Measurements from ENCODE around the gene ARPC5. TPM values are rescaled to one million over a fixed set of nuclear protein-coding genes. Genes with fewer than 3 reads are reported as not detected.

Gene ARPC5
- total and polyA plus RNA-seq, 10 of the 15 experiments (the other 5 are each of a cell fraction or from before 2014, with no cell fraction given): 238 to 784 (median 309) TPM

DNA sequence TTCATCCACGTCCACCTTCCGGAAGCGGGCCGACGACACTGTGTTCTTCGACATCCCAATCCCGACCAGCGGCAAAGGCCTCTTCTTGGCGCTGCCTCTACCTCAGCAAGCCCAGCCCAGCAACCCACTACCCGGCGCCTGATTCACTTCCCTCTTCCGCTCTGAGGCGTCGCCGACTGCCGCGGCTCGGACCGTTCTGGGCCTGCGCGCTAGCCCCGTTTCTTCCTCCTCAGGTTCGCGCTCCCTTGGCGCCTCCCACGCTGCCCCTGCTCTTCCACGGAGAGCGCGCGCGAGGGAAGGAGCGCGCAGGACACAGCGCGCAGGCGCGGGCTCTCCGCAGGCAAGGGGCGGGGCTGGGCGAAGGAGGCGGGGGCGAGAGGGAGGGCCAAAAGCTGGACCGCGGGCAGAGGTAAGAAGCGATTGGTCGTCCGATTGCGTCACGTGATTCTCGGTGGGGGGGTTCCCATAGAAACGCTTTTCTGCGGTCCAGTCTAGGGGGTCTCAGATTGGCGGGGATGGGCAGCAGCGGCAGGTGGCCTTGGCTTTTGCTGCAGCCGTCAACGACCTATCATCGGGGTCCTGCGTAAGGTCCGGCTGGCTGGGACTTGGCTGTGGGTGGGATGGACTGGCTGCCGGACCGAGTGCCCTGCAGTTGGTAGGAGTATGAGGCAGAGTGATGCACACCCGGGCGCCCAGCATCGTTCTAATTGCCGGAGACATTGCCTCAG lies at the start of gene ARPC5 (continued):
- TF ChIP-seq ZNF274 (IDR thresholded peaks at IDR 0.05; ENCODE audit: insufficient read depth, insufficient read length) (no peak), ZNF207 (IDR thresholded peaks at IDR 0.05; ENCODE audit: borderline replicate concordance) (no peak), EZH2 (IDR thresholded peaks at IDR 0.05; ENCODE audit: borderline replicate concordance, control insufficient read depth, low read depth, low read length) (no peak), RELA (IDR thresholded peaks at IDR 0.05; ENCODE audit: borderline replicate concordance, partially characterized antibody) (peak; percentile 40), CHD1 (IDR thresholded peaks at IDR 0.05; ENCODE audit: low read depth, low read length) (no peak), SMAD5 (IDR thresholded peaks at IDR 0.05; ENCODE audit: low read depth) (peak; percentile 77), SMC3 (IDR thresholded peaks at IDR 0.05; ENCODE audit: borderline replicate concordance, low read length) (no peak), CBFB (IDR thresholded peaks at IDR 0.05; ENCODE audit: low read depth) (peak; percentile 58; the same call in 1 of the 2 replicates), MEF2B (IDR thresholded peaks at IDR 0.05; ENCODE audit: partially characterized antibody, poor library complexity, severe bottlenecking) (peak; percentile 63), RCOR1 (conservative IDR thresholded peaks at IDR 0.05; ENCODE audit: low read depth, low read length) (no peak), LARP7 (IDR thresholded peaks at IDR 0.05) (peak; percentile 80), NR2C2 (IDR thresholded peaks at IDR 0.05; ENCODE audit: borderline replicate concordance, control insufficient read depth, insufficient read length, low read depth) (no peak), FOXM1 (IDR thresholded peaks at IDR 0.05; ENCODE audit: low read depth, low read length) (no peak), BRCA1 (IDR thresholded peaks at IDR 0.05; ENCODE audit: low read depth, low read length) (no peak), ESRRA (IDR thresholded peaks at IDR 0.05; ENCODE audit: low read length) (no peak), RB1 (IDR thresholded peaks at IDR 0.05; ENCODE audit: borderline replicate concordance) (0 out of 2 replicates have a peak, but pooled peaks have one; percentile 62), BHLHE40 (IDR thresholded peaks at IDR 0.05; ENCODE audit: borderline replicate concordance in 1 of 2, low read depth in 2 of 2, low read length in 1 of 2) (peak; percentile 45 to 89; a peak in 3 of 4 replicates), EED (IDR thresholded peaks at IDR 0.05; ENCODE audit: low read depth) (peak; percentile 56; the same call in 1 of the 2 replicates), TCF12 (IDR thresholded peaks at IDR 0.05; ENCODE audit: low read depth, low read length) (no peak), MTA3 (IDR thresholded peaks at IDR 0.05; ENCODE audit: borderline replicate concordance, low read length) (no peak), SMAD1 (IDR thresholded peaks at IDR 0.05; ENCODE audit: low read depth, partially characterized antibody) (no peak), CBX3 (IDR thresholded peaks at IDR 0.05; ENCODE audit: borderline replicate concordance, low read depth) (no peak), PAX8 (IDR thresholded peaks at IDR 0.05) (no peak), EP300 (IDR thresholded peaks at IDR 0.05; ENCODE audit: borderline replicate concordance in 1 of 2, control insufficient read depth in 1 of 2, low read depth in 2 of 2, low read length in 2 of 2) (no peak), BCL11A (IDR thresholded peaks at IDR 0.05; ENCODE audit: low read depth, low read length) (no peak), BACH1 (IDR thresholded peaks at IDR 0.05; ENCODE audit: borderline replicate concordance) (peak; percentile 97), NRF1 (conservative IDR thresholded peaks at IDR 0.05; ENCODE audit: low read depth, low read length) (peak; percentile 77)
- TF ChIP-seq, protein P1, sequence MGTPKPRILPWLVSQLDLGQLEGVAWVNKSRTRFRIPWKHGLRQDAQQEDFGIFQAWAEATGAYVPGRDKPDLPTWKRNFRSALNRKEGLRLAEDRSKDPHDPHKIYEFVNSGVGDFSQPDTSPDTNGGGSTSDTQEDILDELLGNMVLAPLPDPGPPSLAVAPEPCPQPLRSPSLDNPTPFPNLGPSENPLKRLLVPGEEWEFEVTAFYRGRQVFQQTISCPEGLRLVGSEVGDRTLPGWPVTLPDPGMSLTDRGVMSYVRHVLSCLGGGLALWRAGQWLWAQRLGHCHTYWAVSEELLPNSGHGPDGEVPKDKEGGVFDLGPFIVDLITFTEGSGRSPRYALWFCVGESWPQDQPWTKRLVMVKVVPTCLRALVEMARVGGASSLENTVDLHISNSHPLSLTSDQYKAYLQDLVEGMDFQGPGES (IDR thresholded peaks at IDR 0.05): no peak
- TF ChIP-seq, protein P2, sequence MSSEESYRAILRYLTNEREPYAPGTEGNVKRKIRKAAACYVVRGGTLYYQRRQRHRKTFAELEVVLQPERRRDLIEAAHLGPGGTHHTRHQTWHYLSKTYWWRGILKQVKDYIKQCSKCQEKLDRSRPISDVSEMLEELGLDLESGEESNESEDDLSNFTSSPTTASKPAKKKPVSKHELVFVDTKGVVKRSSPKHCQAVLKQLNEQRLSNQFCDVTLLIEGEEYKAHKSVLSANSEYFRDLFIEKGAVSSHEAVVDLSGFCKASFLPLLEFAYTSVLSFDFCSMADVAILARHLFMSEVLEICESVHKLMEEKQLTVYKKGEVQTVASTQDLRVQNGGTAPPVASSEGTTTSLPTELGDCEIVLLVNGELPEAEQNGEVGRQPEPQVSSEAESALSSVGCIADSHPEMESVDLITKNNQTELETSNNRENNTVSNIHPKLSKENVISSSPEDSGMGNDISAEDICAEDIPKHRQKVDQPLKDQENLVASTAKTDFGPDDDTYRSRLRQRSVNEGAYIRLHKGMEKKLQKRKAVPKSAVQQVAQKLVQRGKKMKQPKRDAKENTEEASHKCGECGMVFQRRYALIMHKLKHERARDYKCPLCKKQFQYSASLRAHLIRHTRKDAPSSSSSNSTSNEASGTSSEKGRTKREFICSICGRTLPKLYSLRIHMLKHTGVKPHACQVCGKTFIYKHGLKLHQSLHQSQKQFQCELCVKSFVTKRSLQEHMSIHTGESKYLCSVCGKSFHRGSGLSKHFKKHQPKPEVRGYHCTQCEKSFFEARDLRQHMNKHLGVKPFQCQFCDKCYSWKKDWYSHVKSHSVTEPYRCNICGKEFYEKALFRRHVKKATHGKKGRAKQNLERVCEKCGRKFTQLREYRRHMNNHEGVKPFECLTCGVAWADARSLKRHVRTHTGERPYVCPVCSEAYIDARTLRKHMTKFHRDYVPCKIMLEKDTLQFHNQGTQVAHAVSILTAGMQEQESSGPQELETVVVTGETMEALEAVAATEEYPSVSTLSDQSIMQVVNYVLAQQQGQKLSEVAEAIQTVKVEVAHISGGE (CRISPR knock-in tag; IDR thresholded peaks at IDR 0.05): peak; percentile 51; the same call in 1 of the 2 replicates

All from GM12878 (cell line).